Thyroid gland (tissue), 4 donors: ENCODE results near the gene GFM2.

ENCODE experiments used
- CTCF ChIP-seq, 6 experiments: fragments of 200-600 bp in 3 of 6; fragments of 450-650 bp in 3 of 6; sonication (generic) in 3 of 6; IDR thresholded peaks; one replicate each; pipeline ENCODE4 v1.5.1; 2016 to 2019; ENCODE audit warnings: antibody characterized with exemption in 6 of 6, mild to moderate bottlenecking in 2 of 6, inconsistent platforms in 1 of 6, moderate library complexity in 1 of 6
- POLR2A ChIP-seq, 2 donors: fragments of 450-650 bp; IDR thresholded peaks; one replicate each; pipeline ENCODE4 v1.6.1; 2017; ENCODE audit warnings: antibody characterized with exemption in 2 of 2, mild to moderate bottlenecking in 2 of 2, moderate library complexity in 1 of 2

GRCh38 chr5:74679966-74680365, 87.0 kb downstream of the GFM2 start:
- TF ChIP-seq POLR2A (IDR thresholded peaks at IDR 0.05) (no peak), CTCF (IDR thresholded peaks at IDR 0.05) (no peak)
